Right ventricle myocardium inferior (tissue), 1 donor: ENCODE data around the gene AMDHD2. TPM values are rescaled to one million over a fixed set of nuclear protein-coding genes. Genes with fewer than 3 reads are reported as not detected.
A peak's percentile ranks its signal among the peaks of the same experiment; 100 is the strongest.
"Not testable (repeated sequence)": the region's sequence is repeated elsewhere in the genome, so short reads cannot be mapped to it uniquely, and the experiment has no call there.

Experiments
- ATAC-seq: fragments of 200-7000 bp; cut with Tn5 transposase; one replicate; pipeline ENCODE4 v1.9.1; 2020; ENCODE audit warnings: mild to moderate bottlenecking, moderate library complexity
- DNase-seq: peaks from one replicate; pipeline ENCODE4 v3.0.0; 2021; ENCODE audit errors: missing footprints
- intact Hi-C: fragments of 100-400 bp; cut with DNase I; formaldehyde crosslinking; loops from one replicate; pipeline ENCODE4 v1.11.0; 2022
- total RNA-seq: library from RNA; stranded (reverse); fragmentation: NEBNext Ultra II Directional; extraction: Animal tissue kit (Norgen Biotek cat#: 25700); gene quantifications from one replicate; pipeline ENCODE4 v1.2.1, GENCODE V29; 2021
- donor health status: DM: no; HTN: yes; CAD: no; lungs with severe emphysema.

Gene AMDHD2
- total RNA-seq, 1 donor from 2014 or later, result 16.2 TPM

DNA sequence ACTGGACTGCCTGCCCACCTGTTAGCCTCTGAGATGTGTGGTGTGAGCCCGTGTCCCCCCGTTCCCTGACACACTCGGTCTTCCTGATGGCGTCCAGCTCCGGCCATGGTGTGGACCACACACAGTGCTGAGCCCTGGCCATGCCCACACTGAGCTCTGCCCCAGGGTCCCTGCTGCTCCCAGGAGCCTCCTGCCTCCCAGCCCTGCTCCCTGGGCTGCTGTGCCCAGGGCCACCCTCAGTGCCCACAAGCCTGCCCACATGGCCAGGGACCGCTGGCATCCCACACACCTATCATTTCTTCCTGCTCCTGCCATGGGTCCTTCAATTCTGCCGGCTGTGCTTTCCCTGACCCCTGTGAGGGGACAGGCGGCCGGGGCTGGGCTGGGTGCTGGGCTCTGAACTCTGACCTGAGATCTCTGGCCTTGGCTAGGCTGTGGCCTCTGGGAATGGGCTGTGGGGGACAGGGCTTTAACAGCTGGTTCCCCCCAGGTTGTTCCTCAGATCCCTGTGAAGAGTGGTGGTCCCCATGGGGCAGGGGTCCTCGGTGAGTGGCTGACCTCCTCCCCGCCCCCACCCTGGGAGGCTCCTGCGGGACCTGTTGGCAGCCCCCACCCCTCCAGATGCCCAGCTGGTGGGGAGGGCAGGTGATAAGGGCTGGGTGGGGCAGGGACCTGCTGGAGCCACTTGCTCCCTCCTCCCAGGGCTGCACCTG is 7.1 kb downstream of the AMDHD2 start:
- peak; percentile 43 for DNase-seq
- no peak for ATAC-seq
- intact Hi-C loops, result no loop called here

DNA sequence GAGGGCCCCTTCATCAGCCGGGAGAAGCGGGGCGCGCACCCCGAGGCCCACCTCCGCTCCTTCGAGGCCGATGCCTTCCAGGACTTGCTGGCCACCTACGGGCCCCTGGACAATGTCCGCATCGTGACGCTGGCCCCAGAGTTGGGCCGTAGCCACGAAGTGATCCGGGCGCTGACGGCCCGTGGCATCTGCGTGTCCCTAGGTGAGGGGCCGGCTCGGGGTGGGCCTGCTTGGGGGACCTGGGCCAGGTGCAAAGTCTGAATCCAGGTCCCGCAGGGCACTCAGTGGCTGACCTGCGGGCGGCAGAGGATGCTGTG is 7.6 kb downstream of the AMDHD2 start:
- peak; percentile 54 for DNase-seq
- intact Hi-C loops, result no loop called here
- ATAC-seq, result no peak

DNA sequence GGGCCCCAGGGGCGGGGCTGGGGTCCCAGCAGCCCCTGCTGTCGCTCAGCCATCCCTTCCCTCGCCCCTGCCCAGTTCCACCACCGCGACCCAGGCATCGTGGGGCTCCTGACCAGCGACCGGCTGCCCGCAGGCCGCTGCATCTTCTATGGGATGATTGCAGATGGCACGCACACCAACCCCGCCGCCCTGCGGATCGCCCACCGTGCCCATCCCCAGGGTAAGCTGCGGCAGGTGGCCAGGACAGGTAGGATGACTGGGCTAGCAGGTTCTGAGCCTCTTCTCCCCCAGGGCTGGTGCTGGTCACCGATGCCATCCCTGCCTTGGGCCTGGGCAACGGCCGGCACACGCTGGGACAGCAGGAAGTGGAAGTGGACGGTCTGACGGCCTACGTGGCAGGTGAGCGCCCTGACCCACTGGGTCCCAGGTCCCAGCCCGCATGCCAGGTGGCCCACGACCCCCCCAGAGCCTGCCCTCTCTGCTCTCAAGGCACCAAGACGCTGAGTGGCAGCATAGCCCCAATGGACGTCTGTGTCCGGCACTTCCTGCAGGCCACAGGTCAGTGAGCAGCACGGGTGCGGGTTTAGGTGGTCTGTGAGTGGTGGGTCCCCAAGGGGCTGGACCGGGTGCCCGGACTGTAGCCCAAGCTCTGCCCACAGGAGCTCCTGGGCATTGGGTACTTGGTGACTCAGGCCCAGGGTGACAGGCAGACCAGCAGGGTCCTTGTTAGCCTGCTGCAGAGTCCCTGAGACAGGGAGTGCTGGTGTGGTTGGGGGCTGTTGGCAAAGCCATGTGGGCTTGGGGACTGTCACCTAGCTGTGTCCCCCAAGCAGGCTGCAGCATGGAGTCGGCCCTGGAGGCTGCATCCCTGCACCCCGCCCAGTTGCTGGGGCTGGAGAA is 8.2 kb downstream of the AMDHD2 start:
- peak; percentile 50 for DNase-seq
- no peak for ATAC-seq
- intact Hi-C loops, result no loop called here

DNA sequence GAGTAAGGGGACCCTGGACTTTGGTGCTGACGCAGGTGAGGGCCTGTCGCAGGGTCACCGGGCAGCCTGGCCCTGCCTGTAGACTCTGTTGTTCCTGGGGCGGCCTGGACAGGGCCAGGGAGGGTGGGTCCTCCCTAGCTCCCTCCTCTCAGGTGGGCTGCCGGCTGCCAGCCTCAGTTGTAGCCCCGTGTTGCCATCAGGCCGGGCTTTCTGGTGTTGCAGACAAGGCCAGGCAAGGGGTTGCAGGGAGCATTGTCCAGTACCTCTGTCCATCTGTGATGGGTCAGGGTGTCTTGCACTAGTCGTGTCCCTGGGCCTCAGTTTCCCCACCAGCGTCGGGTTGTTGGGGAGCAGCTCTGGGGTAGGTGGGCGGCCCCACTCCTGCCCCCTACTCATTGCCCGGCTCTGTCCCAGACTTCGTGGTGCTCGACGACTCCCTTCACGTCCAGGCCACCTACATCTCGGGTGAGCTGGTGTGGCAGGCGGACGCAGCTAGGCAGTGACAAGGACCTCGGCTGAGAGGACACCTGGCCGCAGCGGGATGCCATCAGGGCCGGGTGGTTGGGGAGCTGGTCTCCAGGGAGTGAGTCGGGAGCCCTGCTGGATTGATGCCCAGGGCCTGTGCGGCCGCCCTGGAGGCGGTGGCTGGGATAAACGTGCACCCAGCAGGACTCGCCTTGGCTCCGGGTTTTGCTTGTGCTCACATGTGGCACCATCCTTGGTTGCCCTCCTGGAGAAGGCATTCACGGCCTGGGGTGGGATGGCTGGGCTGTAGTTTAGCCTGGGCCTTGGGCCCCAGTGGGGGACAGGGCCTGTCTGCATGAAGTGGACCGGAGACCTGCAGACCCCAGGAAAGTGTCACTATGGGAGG is 9.1 kb downstream of the AMDHD2 start:
- ATAC-seq, result no peak
- peak; percentile 62 for DNase-seq
- intact Hi-C loops, result no loop called here

DNA sequence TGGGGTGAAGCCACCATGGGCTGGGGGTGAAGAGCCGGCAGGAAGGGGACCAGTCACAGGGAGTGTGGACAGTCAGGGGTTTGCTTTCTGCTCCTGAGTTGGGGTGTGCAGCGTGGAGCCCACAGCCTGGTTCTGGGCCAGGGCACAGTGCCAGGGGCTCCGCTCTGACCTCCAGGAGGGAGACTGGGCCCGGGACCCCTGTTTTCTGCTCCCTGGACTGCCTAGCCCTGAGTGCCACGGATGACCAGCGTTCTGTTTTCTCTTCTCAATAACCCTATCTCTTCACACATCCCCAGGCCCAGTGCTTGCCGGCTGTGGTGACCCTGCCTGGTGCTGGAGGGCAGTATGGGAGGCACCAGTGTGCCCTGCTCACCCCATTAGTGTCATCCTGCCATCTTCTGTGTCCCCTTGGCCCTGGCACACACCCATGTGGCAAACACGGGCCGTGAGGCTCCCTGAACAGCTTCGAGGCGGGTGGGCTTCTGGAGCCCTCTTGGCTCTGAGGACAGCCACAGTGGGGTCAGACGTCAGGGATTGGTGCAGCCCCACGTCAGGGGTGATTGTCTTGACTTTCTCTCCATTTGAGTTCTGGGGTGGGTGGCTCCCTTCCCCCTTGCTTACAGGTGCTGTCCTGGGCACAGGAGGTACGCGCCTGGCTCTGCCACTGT is 9.9 kb downstream of the AMDHD2 start:
- ATAC-seq (no peak), DNase-seq (peak; percentile 52)
- intact Hi-C loops, result no loop called here

DNA sequence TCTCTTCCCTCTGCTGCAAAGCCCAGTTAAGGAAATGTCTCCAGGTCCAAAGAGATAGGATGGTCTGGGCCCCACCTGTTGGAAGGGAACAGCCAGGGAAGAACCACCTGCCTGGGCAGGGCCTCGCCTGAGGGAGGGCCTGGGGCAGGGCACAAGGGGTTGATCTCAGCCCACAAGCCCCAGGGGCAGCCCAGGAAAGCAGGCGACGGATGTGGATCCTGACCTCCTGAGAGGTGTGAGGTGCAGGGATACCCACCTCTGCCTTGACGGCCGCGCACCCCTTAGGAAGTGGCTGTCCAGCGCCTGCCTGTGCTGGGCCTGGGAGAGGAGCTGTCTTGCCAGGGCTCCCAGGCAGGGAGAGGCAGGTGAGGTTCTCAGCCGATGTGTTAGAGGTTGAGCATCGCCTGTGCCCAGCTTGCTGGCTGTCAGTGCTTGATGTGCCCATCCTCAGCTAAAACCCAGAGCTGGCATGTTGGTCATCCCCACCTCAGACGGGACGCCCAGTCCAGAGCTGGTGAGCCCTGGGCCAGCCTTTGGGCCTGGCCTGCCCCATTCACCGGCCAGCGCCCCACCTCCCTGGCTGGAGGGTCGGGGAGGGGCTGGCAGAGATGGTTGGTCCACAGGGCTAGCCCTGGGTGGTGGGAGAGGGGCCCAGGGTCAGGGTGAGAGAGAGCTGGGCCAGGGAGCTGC is 10.6 kb downstream of the AMDHD2 start:
- intact Hi-C loops, result no loop called here
- ATAC-seq (no peak), DNase-seq (peak; percentile 51)

DNA sequence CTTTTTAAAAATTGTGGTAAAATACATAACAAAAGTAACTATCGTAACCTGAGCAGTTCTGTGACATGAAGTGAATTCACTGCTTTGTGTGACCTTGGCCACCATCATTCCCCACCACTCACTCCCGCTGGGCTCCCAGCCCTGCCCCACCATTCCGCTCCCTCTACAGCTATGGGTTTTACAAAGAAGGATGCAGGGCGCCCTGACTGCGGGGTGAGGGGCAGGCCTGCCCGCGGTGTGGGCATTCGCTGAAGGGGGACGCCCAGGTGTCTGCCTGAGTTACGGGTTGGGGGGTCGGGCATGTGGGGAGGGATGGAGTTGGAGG is 11.2 kb downstream of the AMDHD2 start, which contains the start of gene CEMP1:
CEMP1 (minus strand) TSS at position 38 of the 325 bp plus-strand sequence. CDS start 335 bp downstream, outside the sequence.
- ATAC-seq, result no peak
- no peak for DNase-seq
- intact Hi-C loops, result no loop called here

DNA sequence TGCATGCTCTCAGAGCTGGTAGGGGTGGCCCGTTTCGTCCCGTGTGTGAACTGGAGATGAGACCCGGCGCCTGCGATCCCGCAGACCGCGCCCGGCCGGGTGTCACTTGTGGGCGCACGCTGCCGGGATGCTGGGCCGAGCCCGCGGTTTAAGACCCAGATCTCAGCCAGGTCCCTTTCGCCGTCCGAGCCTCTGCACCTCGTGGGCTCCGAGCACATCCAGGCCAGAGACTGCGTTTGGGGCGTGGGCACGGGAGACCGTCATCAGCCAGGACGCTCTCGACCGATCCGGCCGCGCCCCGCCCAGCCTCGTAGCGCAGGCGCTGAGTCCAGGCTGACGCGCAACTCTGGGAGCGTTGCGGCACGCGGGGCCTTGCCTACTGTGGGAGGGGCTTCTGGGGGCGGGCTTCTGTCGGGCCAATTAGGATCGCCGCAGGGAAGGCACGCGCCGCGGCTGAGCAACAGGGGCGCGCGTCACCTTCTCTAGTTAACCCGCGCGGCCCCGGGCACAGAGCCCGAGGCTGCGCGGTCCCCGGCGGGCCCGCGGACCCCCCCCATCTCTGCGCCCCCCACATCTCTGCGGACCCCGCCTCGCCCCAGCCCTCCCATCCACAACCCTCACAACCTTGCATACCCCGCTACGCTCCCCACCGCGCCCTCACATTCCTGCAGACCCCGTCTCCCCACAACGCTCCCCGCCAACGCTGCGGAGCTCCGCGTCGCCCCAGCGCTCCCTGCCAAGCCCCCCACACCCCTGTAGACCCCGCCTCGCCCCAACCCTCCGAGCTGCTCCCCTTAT is 11.7 kb downstream of the AMDHD2 start:
- intact Hi-C loops, result no loop called here
- ATAC-seq (peak; percentile 96), DNase-seq (peak; percentile 100)

DNA sequence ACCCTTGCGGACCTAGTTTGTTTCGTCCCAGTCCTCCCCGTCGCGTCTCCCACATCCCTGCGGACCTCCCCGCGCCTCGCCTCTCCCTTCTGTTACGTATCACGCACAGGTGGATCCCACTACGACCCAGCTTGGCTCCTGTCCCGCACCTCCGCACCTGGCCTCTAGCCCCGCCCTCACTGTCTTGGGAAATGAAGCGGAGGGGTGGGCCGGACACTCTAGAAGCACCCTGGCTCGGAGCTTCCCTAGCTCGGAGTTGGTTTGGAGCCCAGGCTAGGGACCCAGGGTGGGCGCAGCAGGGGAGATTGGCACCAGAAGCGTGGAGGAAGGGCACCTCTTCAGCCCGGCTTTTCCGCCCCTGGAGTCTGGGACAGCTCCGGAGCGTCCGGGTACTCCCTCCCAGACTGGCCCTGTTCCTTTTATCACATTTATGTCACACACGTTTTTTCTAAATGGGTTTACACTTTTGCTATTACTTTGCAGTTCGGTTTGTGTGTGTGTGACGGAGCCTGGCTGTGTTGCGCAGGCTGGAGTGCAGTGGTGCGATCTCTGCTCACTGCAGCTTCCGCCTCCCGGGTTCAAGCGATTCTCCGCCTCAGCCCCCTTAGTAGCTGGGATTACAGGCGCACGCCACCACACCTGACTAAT is 12.4 kb downstream of the AMDHD2 start:
- intact Hi-C loops, result no loop called here
- peak; percentile 85 for DNase-seq
- ATAC-seq, result peak; percentile 10

DNA sequence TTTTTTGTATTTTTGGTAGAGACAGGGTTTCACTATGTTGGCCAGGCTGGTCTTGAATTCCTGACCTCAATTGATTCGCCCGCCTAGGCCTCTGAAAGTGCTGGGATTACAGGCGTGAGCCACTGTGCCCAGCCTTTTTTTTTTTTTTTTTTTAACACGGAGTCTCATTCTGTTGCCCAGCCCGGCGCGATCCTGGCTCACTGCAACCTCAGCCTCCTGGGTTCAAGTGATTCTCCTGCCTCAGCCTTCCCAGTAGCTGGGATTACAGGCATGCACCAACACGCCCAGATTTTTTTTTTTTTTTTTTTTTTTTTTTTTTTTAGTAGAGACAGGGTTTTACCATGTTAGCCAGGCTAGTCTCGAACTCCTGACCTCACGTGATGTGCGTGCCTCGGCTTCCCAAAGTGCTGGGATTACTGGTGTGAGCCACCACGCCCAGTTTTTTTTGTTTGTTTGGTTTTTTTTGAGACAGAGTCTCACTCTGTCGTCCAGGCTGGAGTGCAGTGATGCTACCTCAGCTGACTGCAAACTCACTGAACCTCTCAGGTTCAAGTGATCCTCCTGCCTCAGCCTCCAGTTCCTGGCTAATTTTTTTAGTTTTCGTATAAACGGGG is 13.1 kb downstream of the AMDHD2 start:
- intact Hi-C loops, DNase-seq, ATAC-seq: not testable (repeated sequence)

DNA sequence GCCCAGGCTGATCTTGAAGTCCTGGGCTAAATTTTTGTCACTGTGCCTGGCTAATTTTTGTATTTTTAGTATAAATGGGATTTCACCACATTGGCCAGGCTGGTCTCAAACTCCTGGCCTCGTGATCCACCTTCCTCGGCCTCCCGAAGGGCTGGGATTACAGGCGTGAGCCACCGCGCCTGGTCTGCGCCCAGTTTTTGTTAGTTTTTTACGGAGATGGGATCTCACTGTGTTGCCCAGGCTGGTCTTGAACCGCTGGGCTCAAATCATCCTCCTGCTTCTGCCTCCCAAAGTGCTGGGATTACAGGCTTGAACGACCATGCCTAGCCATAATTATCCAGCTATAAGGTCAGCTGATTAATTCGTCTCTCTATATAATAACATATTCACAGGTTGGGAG is 13.7 kb downstream of the AMDHD2 start:
- intact Hi-C loops, result no loop called here
- DNase-seq, result peak; percentile 15
- ATAC-seq, result no peak

DNA sequence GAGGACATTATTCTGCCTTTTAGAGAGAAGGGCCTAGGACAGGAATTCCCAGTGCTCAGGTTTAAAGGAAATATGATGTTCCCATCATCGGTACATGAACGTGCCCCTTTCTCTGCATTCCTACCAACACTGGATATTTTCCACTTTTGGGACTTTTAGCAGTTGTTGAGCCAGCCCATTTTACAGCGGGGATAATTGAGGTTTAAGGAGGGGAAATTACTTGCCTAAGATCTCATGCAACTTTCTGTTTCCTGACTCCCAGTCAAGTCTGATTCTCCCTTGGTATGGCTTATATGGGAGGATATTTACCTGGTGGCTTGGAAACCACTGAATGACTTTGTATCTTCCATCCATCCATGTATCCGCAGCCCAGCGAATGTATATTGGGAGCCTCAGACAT is 14.2 kb downstream of the AMDHD2 start:
- intact Hi-C loops, ATAC-seq, DNase-seq: not testable (repeated sequence)

DNA sequence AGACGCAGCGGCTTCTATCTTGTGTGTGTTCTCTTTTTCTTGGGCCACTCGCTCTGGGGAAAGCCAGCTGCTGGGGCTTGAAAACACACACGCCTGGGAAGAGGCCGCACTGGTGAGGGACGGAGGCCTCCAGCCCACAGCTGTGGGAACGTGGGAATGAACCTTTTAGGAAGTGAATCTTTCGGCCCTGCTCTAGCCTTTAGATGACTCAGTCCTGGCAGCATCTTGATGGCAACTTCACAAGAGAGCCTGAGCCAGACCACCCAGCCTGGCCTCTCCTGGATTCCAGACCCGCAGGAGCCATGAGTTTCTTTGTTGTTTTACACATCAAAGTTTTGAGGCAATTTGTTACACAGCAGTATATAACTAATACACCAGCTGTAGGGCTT is 15.4 kb downstream of the AMDHD2 start:
- intact Hi-C loops, result no loop called here
- DNase-seq, result peak; percentile 34

DNA sequence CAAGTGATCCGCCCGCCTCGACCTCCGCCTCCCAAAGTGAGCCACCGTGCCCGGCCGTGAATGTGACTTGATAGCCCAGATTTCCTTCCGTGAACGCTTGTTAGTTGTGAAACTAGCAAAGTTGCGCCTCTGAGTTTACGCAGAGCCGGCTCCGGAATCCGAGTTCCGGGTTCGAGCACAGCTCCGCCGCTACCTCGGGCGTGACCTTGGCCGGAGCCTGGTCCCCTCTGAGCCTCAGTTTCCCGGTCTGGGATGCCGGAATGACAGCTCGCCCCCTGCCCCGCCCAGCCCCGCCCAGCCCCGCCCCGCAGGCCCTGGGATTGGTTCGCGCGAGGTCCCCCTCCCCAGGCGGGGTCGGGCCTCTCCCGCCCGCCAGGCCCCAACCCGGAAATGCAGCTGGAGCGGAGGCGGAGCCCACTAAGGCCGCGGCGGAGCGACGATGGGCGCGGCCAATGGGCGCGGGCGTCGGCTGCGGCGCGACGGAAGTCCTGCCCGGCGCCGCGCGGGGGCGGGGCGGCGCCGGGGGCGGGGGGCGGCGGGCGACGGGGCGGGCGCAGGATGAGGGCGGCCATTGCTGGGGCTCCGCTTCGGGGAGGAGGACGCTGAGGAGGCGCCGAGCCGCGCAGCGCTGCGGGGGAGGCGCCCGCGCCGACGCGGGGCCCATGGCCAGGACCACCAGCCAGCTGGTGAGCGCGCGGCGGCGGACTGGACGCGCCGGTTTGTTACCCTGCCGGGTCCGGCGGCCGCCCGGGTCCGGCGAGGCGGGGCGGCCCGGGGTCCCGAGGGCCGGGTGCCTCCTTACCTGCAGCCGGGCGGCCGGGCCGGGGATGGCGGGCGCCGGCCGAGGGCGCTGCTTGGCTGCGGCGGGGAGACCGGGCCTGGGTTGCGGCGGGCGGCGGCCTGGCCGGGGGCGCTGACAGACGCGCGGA is 17.5 kb downstream of the AMDHD2 start, which contains the start of gene PDPK1:
PDPK1 (plus strand) TSS at position 571 of the 929 bp plus-strand sequence; CDS start at position 663, 92 bp downstream.
- intact Hi-C loops, result no loop called here
- peak; percentile 96 for ATAC-seq
- peak; percentile 96 for DNase-seq

More for the DNA sequence above, 15.4 kb downstream of the AMDHD2 start:
- ATAC-seq, result no peak

DNA sequence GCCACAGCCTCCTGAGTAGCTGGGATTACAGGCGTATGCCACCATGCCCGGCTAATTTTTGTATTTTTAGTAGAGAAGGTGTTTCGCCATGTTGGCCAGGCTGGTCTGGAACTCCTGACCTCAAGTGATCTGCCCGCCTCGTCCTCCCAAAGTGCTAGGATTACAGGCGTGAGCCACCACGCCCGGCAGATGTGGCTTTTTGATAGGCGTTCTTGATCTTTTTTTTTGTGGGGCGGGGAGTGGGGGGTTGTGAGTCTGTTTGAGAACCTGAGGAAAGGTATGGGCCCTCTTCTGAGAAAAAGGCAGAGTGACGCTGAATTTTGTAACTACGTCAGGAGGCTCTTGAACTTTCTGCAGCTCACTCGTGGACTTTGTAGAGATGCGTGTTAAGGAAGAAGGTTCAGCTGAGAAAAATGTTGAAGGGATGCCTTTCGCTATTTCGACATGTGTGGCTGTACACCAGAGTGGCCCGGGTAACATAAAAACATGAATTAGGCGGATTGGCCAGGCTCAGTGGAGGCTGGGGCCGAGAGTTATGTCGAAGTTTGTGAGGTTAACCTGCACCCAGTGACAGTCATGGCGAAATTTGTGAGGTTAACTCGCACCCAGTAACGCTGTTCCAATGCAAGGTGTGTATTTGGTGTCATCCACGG is 19.1 kb downstream of the AMDHD2 start:
- DNase-seq, ATAC-seq, intact Hi-C loops: not testable (repeated sequence)
